Loucy (cell line): ENCODE results near the gene LOXL1.

Experiments
- H2AFZ ChIP-seq: fragments of 200-600 bp; sonication (generic); 2 replicates; pipeline ENCODE4 v1.6.0; 2016; ENCODE audit warnings: antibody characterized with exemption, mild to moderate bottlenecking, low read length, moderate library complexity
- H3F3A ChIP-seq: fragments of 200-600 bp; 2 replicates; pipeline ENCODE4 v1.6.0; 2016; ENCODE audit warnings: antibody characterized with exemption, low read depth, mild to moderate bottlenecking
- H3K27me3 ChIP-seq: fragments of 200-600 bp; sonication (generic); 2 replicates; pipeline ENCODE4 v1.6.1; 2014; ENCODE audit warnings: low read length, mild to moderate bottlenecking; ENCODE audit not compliant: insufficient read depth, poor library complexity, severe bottlenecking
- H3K36me3 ChIP-seq: fragments of 200-600 bp; sonication (generic); 2 replicates; pipeline ENCODE4 v1.6.1; 2016; ENCODE audit warnings: low read length; ENCODE audit not compliant: insufficient read depth
- H3K4me1 ChIP-seq: fragments of 200-600 bp; sonication (generic); 2 replicates; pipeline ENCODE4 v1.5.1; 2014; ENCODE audit warnings: low read length, mild to moderate bottlenecking; ENCODE audit not compliant: insufficient read depth, poor library complexity, severe bottlenecking
- H3K4me2 ChIP-seq: fragments of 200-600 bp; sonication (generic); 2 replicates; pipeline ENCODE4 v1.6.0; 2014; ENCODE audit warnings: antibody characterized with exemption, low read length, low read depth, mild to moderate bottlenecking; ENCODE audit not compliant: poor library complexity, severe bottlenecking
- H3K4me3 ChIP-seq: fragments of 200-600 bp; sonication (generic); 2 replicates; pipeline ENCODE4 v1.5.1; 2014; ENCODE audit warnings: low read length, mild to moderate bottlenecking, mixed read lengths; ENCODE audit not compliant: poor library complexity, severe bottlenecking
- H3K79me2 ChIP-seq: fragments of 200-600 bp; sonication (generic); 2 replicates; pipeline ENCODE4 v1.6.1; 2014; ENCODE audit warnings: low read length; ENCODE audit not compliant: insufficient read depth
- H3K9ac ChIP-seq: fragments of 200-600 bp; sonication (generic); 2 replicates; pipeline ENCODE4 v1.6.0; 2014; ENCODE audit warnings: mild to moderate bottlenecking, low read depth, low read length, moderate library complexity; ENCODE audit not compliant: poor library complexity, severe bottlenecking
- H3K9me2 ChIP-seq: fragments of 200-600 bp; sonication (generic); replicated peaks from 2 replicates; pipeline ENCODE4 v1.6.1; 2016; ENCODE audit warnings: low read depth, low read length, mixed read lengths
- H3K9me3 ChIP-seq: fragments of 200-600 bp; sonication (generic); 2 replicates; pipeline ENCODE4 v1.6.1; 2014; ENCODE audit warnings: mild to moderate bottlenecking, antibody characterized with exemption, low read length, low read depth; ENCODE audit not compliant: insufficient read depth
- H4K20me1 ChIP-seq: fragments of 200-600 bp; sonication (generic); 2 replicates; pipeline ENCODE4 v1.6.0; 2014; ENCODE audit warnings: antibody characterized with exemption, low read length, mild to moderate bottlenecking; ENCODE audit not compliant: insufficient read depth, poor library complexity, severe bottlenecking
- EZH2phosphoT487 ChIP-seq: fragments of 200-600 bp; IDR thresholded peaks from 2 replicates; pipeline ENCODE4 v1.6.1; 2018; ENCODE audit warnings: antibody characterized with exemption, mild to moderate bottlenecking, moderate library complexity, borderline replicate concordance
- TF ChIP-seq, protein P1 (sequence below): fragments of 200-600 bp; sonication (generic); conservative IDR thresholded peaks from 2 replicates; pipeline ENCODE4 v1.5.1; 2014; ENCODE audit warnings: mild to moderate bottlenecking, antibody characterized with exemption, low read length

Gene LOXL1

DNA sequence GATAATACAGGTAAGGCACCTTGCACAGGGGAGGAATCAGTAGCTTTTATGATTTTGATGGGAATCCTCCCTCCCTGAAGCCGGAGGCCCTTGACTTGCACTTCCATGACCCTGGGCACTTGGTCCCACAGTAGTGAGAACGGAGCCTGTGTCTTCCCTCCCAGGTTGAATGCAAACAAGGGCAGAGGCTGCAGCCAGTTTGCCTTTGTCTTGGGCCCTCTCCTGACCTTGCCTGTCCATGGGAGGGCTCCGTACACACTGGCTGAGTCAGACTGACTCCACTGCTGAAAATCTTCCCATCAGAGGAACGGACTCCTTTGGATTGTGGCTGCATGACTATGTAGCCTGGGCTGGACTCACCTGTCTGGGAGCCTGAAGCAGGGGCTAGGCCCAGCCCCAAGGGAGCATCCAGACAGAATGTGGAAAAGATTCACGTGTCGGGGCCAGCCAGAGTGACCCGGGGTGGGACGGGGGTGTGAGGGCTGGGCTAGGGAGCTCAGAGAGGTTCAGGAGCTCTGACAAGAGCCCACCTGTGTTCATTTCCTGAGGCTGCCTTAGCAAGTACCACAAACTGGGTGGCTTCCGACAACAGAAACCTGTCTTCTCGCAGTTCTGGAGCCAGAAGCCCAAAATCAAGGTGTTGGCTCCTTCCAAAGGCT lies 43.4 kb upstream of the LOXL1 start:
- TF ChIP-seq, protein P1, sequence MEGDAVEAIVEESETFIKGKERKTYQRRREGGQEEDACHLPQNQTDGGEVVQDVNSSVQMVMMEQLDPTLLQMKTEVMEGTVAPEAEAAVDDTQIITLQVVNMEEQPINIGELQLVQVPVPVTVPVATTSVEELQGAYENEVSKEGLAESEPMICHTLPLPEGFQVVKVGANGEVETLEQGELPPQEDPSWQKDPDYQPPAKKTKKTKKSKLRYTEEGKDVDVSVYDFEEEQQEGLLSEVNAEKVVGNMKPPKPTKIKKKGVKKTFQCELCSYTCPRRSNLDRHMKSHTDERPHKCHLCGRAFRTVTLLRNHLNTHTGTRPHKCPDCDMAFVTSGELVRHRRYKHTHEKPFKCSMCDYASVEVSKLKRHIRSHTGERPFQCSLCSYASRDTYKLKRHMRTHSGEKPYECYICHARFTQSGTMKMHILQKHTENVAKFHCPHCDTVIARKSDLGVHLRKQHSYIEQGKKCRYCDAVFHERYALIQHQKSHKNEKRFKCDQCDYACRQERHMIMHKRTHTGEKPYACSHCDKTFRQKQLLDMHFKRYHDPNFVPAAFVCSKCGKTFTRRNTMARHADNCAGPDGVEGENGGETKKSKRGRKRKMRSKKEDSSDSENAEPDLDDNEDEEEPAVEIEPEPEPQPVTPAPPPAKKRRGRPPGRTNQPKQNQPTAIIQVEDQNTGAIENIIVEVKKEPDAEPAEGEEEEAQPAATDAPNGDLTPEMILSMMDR, result no peak
- no peak for TF ChIP-seq EZH2phosphoT487
- no peaks in the 10 kb centered on the region for H3K36me3 ChIP-seq
- no peak overlapping the region for H3K9ac ChIP-seq
- H3K4me3 ChIP-seq, result no peak overlapping the region
- H4K20me1 ChIP-seq, result no peaks in the 10 kb centered on the region
- H3K9me3 ChIP-seq, result no peaks in the 10 kb centered on the region
- H3K27me3 ChIP-seq, result no peaks in the 10 kb centered on the region
- H2AFZ ChIP-seq, result no peak overlapping the region
- no peak overlapping the region for H3K4me2 ChIP-seq
- H3F3A ChIP-seq, result no peaks in the 10 kb centered on the region
- H3K4me1 ChIP-seq, result no peaks in the 10 kb centered on the region
- no peaks in the 10 kb centered on the region for H3K79me2 ChIP-seq
- no peaks in the 10 kb centered on the region for H3K9me2 ChIP-seq

DNA sequence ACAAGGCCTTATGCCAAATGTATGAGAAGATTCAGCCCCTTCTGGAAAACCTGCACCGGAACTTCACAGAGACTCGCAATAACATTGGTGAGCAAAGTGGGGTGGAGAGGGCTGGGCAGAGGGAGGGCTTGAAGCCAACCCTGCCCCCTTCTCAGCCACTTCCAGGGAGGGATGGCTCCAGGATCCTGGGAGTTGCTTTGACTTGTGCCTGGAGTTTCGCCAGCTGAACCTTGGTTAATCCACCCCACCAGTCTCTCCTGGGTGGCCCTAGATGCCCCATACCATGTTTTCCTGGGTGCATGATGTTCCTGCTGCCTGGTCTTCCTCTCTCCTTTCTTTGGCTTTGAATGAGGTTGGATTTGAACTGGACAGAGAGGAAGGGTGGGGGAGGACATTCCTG lies 42.1 kb upstream of the LOXL1 start:
- no peaks in the 10 kb centered on the region for H3K4me1 ChIP-seq
- H3K9me3 ChIP-seq, result no peaks in the 10 kb centered on the region
- no peaks in the 10 kb centered on the region for H3K79me2 ChIP-seq
- H2AFZ ChIP-seq, result no peak overlapping the region
- no peaks in the 10 kb centered on the region for H4K20me1 ChIP-seq
- no peaks in the 10 kb centered on the region for H3K9me2 ChIP-seq
- H3K9ac ChIP-seq, result no peak overlapping the region
- no peaks in the 10 kb centered on the region for H3K27me3 ChIP-seq
- no peak overlapping the region for H3K4me3 ChIP-seq
- no peaks in the 10 kb centered on the region for H3K36me3 ChIP-seq
- no peak overlapping the region for H3K4me2 ChIP-seq
- TF ChIP-seq EZH2phosphoT487, result no peak
- TF ChIP-seq, protein P1, result no peak
- H3F3A ChIP-seq, result no peaks in the 10 kb centered on the region

DNA sequence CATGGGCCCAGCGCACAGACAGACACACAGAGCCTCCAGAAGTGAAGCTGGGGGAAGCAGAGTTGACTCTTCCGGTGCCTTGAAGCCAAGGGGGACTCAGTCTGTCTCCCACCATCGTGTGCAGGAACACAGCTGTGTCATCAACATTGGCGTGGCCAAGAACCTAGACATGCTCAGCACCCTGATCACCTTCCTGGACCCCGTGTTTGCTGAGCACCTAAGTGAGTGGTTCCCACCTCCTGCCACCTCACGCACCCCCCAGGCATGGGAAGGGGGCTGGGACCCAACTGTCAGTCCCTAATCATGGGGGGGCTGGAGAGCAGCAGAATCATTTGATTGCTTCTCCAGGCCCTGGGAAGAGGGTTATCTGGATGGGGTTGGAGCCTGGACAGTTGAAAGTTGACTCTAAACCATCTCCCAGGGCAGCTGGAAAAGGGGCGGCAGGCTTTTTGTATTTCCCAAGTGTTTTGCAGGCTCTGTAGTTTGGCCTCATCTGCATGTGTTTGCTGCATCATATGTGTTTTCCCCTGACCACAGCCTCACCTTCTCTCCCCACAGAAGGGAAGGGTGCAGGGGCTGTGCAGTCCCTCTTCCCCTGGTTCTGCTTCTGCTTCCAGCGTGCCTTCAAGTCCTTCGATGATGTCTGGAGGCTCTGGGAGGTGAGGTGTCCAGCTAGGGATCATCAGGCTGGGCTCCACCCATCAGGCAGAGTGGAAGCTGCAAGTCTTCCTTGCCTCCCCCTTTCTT lies 40.1 kb upstream of the LOXL1 start:
- no peak overlapping the region for H3K9ac ChIP-seq
- H4K20me1 ChIP-seq, result no peaks in the 10 kb centered on the region
- TF ChIP-seq, protein P1, result no peak
- TF ChIP-seq EZH2phosphoT487, result no peak
- no peak overlapping the region for H3K4me2 ChIP-seq
- H2AFZ ChIP-seq, result no peak overlapping the region
- no peaks in the 10 kb centered on the region for H3F3A ChIP-seq
- no peaks in the 10 kb centered on the region for H3K9me3 ChIP-seq
- H3K27me3 ChIP-seq, result no peaks in the 10 kb centered on the region
- no peaks in the 10 kb centered on the region for H3K4me1 ChIP-seq
- no peaks in the 10 kb centered on the region for H3K79me2 ChIP-seq
- no peaks in the 10 kb centered on the region for H3K36me3 ChIP-seq
- H3K4me3 ChIP-seq, result no peak overlapping the region
- no peaks in the 10 kb centered on the region for H3K9me2 ChIP-seq
